NT2/D1 (cell line): ENCODE results near the gene PSMD8.

Source experiments
- SUZ12 ChIP-seq: IDR thresholded peaks from 2 replicates; pipeline ENCODE4 v1.6.1; 2011; ENCODE audit not compliant: insufficient read length, insufficient read depth; ENCODE audit errors: extremely low read depth
- YY1 ChIP-seq: IDR thresholded peaks from 2 replicates; pipeline ENCODE4 v1.6.1; 2011; ENCODE audit not compliant: insufficient read length, insufficient read depth
- ZNF274 ChIP-seq: IDR thresholded peaks from 2 replicates; pipeline ENCODE4 v1.6.1; 2011; ENCODE audit warnings: mild to moderate bottlenecking, low read depth, low read length

DNA sequence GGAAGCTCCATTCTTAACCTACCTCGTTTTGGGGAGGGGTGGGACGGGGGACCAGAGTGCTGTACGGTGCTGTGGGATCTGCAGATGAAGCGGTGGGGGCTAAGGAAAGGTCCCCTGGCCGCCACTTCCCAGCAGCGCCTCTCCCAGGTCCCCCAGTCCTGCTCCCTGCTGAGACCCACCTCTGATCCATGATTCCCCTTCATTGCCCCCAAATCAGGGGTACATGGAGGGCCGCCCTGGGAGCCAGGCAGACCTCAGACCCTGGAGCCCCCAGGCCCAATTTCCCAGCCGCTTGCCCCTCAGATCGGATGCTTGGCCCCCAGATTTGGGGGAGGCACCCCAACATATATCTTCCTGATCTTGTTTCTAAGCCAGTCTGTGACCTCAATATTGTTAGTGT is 24.7 kb downstream of the PSMD8 start:
- TF ChIP-seq SUZ12 (no peak), YY1 (no peak), ZNF274 (no peak)
